SK-N-SH (cell line): ENCODE measurements around the gene C9orf72.

ENCODE experiments used
- JUND ChIP-seq: IDR thresholded peaks from 2 replicates; pipeline ENCODE4 v1.4.0; 2012
- RAD21 ChIP-seq: IDR thresholded peaks from 2 replicates; pipeline ENCODE4 v1.6.1; 2012; ENCODE audit warnings: mild to moderate bottlenecking, low read length
- SMC3 ChIP-seq: IDR thresholded peaks from 2 replicates; pipeline ENCODE4 v1.6.1; 2012; ENCODE audit warnings: low read depth, low read length, improper control_type of control experiment
- YY1 ChIP-seq: IDR thresholded peaks from 2 replicates; pipeline ENCODE4 v1.4.0; 2012; ENCODE audit warnings: low read depth, mild to moderate bottlenecking
- TF ChIP-seq, protein P1 (sequence below): IDR thresholded peaks from 2 replicates; pipeline ENCODE4 v1.4.0; 2012; ENCODE audit warnings: low read depth, borderline replicate concordance
- TF ChIP-seq, protein P2 (sequence below): fragments of 200-600 bp; sonication (generic); IDR thresholded peaks from 2 replicates; pipeline ENCODE4 v1.6.1; 2017; ENCODE audit warnings: antibody characterized with exemption, mild to moderate bottlenecking, moderate library complexity

DNA sequence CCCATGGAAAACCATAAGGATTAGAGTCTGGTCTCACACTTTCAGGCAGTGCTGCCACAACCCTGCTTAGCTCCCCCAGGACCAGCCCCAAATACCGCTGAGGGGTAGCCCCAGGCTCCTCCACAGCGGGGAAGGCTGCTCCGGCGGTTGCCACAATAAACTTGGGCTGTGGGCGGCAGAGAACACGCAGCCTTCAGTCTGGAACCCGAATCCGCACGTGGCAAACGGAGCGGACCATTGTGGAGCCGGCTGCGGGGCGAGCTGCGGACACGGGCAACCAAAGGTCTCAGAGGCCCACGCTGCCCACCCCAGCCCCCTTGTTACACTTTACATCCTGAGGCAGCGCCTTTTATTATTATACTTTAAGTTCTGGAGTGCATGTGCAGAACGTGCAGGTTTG, 37.3 kb upstream of the C9orf72 start:
- TF ChIP-seq RAD21 (no peak), SMC3 (no peak), YY1 (no peak), JUND (no peak)
- TF ChIP-seq, protein P1, sequence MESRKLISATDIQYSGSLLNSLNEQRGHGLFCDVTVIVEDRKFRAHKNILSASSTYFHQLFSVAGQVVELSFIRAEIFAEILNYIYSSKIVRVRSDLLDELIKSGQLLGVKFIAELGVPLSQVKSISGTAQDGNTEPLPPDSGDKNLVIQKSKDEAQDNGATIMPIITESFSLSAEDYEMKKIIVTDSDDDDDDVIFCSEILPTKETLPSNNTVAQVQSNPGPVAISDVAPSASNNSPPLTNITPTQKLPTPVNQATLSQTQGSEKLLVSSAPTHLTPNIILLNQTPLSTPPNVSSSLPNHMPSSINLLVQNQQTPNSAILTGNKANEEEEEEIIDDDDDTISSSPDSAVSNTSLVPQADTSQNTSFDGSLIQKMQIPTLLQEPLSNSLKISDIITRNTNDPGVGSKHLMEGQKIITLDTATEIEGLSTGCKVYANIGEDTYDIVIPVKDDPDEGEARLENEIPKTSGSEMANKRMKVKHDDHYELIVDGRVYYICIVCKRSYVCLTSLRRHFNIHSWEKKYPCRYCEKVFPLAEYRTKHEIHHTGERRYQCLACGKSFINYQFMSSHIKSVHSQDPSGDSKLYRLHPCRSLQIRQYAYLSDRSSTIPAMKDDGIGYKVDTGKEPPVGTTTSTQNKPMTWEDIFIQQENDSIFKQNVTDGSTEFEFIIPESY, result no peak
- TF ChIP-seq, protein P2, sequence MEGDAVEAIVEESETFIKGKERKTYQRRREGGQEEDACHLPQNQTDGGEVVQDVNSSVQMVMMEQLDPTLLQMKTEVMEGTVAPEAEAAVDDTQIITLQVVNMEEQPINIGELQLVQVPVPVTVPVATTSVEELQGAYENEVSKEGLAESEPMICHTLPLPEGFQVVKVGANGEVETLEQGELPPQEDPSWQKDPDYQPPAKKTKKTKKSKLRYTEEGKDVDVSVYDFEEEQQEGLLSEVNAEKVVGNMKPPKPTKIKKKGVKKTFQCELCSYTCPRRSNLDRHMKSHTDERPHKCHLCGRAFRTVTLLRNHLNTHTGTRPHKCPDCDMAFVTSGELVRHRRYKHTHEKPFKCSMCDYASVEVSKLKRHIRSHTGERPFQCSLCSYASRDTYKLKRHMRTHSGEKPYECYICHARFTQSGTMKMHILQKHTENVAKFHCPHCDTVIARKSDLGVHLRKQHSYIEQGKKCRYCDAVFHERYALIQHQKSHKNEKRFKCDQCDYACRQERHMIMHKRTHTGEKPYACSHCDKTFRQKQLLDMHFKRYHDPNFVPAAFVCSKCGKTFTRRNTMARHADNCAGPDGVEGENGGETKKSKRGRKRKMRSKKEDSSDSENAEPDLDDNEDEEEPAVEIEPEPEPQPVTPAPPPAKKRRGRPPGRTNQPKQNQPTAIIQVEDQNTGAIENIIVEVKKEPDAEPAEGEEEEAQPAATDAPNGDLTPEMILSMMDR, result no peak
